Activated CD8-positive, alpha-beta memory T cell treated with anti-CD3 and anti-CD28 coated beads, Interleukin-2, amount 50 U/mL, for 24 hours (primary cell): ENCODE measurements around the gene SENP2.
"Not testable (repeated sequence)": the region's sequence is repeated elsewhere in the genome, so short reads cannot be mapped to it uniquely, and the experiment has no call there.

ENCODE experiments used
- DNase-seq: peaks from one replicate; pipeline ENCODE4 v3.0.0-alpha.2; 2020; ENCODE audit errors: extremely low read depth

Gene SENP2

DNA sequence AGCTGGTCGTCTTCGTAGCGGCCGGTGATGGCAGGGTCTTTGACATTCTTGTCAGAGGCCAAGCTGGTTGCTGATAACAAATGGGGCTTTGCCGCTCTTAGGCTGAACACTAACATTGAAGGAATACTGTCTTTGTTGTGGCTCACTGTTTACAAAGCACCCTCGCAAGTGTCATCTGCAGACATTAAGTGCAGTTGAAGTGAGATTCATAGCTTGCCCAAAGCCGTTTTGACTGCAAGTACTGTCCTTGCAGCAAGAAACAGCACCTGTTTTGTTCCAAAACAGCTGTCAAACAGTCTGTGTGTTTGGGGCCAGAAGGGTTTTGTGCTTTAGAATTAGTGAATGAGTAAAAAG, 568 bp downstream of the SENP2 start:
- no peak for DNase-seq

DNA sequence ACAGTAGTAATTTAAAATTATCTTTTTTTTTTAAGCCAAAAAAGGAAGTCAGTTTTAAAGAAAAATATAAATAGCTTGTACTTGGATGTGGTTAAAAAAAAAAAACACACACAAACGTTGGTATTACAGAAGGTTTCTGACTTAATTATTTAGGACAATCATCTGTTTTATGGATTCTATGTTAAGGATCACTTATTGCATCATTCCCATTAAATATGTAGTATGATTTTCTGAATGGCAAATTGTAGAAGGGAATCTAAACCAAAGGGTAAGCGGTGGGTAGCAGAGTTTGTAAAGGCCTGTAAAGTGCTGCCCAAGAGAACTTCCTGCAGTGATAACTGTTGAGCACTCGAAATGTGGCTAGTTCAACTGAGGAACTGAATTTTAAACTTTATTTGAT, 8.0 kb downstream of the SENP2 start:
- no peak for DNase-seq

DNA sequence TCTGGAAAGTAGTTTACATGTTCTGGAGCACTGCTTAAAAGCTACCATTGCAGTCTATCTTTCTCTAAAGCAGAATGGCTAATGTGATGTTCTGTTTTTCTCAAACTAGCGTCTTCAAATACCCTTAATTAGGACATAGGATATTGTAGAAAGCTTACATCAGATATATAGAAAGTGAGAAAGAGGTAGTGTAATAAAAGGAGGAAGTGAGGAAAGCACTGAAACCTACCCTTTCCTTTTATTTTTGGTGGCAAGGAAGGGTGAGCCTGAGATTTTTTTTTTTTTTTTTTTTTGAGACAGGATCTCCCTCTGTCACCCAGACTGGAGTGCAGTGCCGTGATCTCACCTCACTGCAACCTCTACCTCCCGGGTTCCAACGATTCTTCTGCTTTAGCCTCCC, 9.4 kb downstream of the SENP2 start:
- DNase-seq: no peak

DNA sequence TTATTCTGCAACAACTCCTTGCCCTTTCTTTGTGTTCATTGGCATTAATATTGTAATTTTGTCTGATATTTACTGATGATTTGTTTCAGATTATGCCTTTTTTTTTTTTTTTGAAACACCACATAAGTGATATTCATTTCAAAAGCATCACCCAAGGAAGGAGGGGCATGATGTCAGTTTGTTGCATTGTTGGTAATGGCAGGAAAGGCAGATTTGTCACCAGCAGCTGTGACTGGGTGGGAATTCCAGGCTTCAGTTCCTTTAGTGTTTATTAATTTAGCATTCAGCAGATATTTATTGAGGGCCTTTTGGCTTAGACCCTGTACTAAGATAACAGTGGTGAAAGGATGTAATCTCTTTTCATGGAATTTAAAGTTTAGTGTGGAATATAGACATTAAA, 19.5 kb downstream of the SENP2 start:
- no peak for DNase-seq

DNA sequence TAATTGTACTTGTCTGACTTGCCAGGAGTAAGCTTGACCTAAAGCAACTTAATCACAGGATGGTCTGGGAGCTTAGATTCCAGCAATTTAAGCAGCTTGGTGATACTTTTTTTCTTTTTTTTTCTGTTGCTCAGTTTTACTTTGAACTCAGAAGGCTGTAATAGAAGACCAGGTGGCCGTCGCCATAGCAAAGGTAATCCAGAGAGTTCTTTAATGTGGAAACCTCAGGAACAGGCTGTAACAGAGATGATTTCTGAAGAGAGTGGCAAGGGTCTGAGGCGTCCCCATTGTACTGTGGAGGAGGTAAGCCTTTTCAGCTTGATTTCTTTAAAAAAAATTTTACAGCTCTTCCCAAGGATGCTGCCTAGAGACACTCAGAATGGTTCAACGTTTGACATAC, 20.1 kb downstream of the SENP2 start:
- no peak for DNase-seq

DNA sequence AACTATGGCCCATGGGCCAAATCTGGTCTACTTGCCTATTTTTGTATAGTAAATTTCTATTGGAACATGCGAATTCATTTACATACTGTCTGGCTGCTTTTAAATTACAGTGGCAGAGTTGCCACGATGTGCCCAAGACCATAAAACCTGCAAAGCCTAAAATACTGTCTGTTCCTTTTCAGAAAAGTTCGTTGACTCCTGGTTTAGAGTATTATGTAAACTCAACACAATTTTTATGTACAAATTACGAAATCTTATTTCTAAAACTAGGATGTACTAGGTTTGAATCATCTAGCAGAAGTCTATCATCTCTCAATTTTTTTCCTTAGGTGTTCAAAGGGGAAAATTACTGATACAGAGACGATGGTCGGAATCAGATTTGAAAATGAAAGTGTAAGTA, 26.9 kb downstream of the SENP2 start:
- DNase-seq: no peak

DNA sequence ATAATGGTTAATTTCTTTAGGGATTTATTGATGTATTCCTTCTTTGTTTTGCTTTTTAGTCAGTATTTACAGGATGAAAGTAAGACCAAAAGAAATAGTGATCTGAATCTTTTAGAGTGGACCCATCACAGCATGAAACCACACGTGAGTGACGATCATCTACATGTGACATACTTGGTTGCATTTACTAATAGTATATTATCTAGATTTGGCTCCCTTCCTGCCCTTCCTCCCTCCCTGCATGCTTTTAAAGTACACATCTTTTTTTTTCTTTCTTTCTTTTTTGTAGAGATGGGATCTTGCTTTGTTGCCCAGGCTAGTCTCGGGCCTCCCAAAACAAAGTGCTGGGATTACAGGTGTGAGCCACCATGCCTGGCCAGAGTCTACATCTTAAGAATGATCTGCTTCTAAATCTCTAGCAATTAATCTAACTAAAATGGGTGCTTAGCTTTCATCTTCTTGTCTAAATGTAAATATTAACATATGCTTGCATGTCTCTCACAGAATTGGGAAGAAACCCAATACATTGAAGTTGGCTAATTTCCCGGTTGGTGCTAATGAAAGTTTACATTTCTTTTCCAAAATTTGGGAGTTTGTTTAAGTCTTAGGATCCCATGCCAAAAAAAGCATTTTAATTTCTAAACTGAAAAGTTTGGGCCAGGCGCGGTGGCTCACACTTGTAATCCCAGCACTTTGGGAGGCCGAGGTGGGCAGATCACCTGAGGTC, 38.0 kb downstream of the SENP2 start:
- no peak for DNase-seq

DNA sequence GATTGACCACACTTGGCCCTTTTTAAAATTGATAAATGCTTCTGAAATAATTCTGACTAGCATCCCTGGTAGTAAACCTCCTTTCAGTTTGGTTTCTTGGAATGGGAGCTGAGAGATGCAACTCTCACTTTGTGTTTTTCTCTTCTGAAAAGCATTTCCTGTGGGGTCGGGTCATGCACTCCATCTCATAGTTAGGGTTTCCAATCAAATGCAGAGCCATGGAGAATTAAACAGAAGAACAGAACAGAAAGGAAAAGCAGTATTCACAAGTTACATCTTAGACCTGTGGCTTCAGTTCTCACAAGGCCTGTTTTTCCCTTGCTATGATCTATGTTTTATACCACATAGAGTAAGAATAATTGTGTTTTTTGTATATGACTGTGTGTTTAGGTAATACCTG, 39.7 kb downstream of the SENP2 start:
- no peak for DNase-seq

DNA sequence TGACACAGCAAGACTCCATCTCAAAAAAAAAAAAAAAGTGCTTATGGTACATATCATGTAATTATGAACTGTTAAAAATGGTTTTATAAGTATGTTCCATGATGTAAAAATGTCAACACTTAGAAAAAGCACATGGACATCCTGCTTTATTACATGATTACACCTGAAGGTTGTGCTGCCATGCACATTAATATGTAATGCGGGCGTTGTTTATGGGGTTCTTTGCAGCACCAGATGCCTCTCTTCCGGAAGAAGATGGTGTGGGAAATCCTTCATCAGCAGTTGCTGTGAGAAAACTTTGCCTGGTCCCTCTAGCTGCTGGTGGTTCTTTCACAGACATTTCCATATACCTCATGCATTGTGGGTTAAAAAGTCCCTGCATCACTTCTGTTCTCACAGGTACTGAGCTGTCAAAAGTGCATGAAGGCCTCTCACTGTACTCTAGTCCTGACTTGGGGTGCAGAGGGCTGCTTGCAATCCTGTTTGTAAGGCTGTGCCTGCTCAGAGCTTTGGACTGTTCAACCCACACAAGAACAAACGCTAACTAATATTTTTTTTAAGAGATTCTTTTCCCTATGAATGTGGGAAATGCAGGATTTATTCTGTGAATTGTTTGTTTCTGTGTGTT, 43.6 kb downstream of the SENP2 start:
- DNase-seq: no peak

DNA sequence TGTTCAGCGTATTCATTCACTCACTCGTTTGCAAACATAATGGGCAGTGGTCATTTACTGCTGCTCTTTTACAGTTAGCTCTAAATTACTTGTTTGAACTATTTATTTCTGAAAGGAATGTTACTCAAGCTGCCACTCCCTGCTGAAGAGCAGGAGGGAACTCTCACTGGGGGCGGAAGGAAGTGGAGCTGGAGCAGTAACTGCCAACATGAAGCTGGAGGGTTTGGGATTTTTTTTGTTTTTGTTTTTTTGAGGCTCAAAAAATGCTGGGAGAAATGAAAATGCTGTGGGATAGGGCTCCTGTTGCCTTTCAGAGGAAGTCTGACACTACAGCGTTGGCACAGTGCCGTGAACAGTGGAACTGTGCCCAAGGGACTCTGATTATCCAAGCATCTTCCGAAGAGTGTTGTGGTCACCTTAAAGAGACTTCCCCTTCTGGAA, 44.1 kb downstream of the SENP2 start:
- no peak for DNase-seq

DNA sequence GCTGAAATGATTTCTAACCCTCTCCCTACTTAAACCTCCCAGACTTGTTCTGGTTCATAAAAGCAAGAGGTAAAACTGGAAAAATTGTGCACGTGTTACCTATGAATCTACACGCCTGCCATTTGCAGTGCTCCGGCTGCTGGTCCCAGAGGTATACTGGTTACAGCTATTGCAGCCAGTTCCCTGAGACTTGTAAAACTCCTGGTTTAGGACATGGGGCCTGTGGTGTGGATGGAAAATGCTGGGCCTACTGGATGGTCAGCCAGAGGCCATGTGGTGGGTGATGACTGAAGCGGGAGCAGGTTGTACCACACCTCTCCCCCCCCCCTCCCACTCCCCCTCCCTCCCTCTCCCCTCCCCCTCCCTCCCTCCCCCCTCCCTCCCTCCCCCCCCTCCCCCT, 45.0 kb downstream of the SENP2 start:
- no peak for DNase-seq

DNA sequence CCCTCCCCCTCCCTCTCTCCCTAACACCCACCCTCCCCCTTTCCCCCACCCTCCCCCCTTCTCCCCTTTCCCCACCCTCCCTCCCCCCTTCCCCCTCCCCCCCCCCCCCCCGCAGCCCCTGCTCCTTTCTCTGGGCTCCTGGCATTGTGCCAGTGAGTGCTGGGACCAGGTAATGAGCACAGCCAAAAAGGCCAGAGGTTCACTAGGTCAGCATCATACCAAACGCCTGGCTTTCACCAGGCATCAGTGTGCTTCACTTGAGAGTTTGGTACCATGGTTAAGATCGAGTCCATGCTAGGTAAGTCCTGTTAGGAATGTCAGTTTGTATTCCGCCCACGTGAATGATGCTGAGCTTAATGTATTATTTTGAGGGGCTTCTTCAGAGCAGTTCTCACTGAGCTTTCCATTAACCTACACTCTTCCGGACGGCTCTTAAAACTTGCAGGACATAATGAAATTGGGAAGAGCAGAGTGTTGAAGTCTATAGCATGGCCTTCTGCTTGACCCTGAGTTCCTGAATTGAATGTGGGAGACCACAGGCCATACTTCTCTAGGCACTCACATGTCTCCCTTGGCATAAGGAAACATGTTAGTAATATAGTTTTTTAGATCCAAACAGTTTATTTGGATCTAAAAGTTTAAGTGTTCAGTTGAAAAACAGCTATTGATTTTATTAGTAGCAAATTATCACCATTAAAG, 45.6 kb downstream of the SENP2 start:
- DNase-seq: no peak

DNA sequence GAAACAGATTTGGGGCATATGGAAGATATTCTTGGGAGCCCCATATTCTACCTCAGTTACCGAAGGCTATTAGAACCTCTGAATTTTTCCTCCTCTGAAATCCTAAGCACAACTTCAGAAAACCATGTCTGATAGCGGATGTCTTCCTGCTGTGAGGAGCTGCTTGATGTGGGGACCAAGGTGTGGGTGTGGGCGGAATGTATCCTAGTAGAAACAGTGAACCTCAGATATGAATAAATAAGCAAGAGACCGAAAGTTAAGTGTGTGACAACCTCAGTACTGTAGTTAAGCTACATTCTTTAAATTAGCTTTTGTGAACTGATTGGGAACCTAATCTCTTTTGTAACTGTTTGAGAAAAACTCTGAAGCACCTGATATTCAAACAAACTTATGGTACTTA, 46.9 kb downstream of the SENP2 start:
- DNase-seq: no peak

DNA sequence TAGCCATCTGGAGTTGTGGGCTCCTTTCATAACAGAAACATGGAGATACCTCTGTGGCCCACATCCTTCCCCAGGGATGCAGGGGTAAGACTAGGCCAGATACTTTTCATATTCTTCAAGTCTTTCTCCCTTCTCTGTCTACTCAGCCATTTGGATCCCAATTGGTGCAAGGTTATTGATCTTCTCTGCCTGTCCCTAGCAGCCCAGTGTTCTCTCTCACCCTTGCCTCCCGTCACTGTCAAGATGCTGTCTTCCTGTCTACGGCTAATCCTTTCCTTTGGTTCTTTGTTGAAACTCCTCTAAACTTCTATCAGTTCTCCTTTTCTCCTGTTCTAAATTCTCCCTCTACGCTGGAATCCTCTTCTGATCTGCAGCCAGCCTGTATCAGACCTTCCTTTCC, 51.3 kb downstream of the SENP2 start:
- DNase-seq: no peak

DNA sequence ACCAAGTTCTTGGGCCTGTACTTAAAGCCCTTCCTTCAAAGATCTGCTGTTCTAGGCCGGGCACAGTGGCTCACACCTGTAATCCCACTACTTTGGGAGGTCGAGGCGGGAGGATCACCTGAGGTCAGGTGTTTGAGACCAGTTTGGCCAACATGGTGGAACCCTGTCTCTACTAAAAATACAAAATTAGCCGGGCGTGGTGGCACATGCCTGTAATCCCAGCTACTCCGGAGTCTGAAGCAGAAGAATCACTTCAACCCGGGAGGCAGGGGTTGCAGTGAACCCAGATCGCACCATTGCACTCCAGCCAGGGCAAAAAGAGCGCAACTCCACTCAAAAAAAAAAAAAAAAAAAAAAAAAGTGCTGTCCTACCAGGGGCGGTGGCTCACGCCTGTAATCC, 52.6 kb downstream of the SENP2 start:
- DNase-seq: not testable (repeated sequence)

DNA sequence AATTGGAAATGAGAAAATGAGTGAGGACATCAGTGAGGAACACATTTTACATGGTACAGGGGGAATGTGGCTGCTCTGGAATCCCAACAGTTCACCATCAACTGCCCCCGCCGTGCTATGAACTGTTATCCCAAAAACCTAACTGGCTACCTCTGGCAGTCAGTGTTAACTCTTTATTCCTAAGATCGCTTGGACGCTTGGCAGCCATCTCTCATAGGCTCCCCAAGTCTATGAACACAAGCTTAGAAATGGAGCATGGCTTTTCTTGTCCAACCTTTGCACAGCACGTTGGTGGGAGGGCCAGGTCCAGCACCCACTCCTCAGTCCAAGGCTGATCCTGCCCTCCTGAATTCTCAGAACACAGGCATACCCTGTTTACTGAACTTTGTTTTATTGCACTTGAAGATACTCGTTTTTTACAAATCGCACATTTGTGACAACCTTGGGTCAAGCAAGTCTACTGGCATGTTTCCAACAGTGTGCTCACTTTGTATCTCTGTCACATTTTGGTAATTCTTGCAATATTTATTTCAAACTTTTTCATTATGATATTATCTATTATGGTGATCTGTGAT, 53.6 kb downstream of the SENP2 start:
- no peak for DNase-seq

DNA sequence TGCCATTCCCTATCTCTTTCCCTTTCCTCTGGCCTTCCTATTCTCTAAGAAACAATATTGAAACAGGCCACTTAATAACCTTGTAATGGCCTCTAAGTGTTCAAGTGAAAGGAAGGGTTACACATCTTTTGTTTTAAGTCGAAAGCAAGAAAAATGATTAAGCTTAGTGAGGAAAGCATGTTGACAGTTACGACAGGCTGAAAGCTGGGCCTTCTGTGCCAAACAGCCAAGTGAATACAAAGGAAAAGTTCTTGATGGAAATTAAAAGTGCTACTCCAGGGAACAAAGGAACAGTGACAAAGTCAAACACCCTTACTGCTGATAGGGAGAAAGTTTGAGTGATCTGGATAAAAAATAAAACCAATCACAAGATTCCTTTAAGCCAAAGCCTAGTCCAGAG, 54.2 kb downstream of the SENP2 start:
- DNase-seq: no peak

DNA sequence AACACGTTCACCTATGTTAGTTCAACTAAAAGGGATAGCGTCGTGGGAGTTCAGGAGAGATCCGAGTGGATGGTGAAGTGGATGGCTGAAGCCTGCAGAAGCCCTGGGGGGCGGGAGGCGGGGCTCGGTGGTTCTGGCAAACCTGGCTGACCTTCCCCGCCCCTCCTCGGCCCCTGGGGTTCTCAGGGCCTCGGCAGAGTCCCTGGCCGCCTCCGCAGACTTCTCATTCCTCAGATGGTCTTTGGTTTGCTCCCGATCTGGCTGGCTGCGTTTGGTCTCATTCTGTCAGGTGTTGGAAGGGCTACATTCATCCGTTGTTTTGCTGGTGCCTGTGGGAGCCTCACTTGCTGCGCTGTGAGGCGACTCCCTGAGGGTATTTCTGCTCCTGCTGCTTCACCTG, 59.1 kb downstream of the SENP2 start:
- DNase-seq: not testable (repeated sequence)

DNA sequence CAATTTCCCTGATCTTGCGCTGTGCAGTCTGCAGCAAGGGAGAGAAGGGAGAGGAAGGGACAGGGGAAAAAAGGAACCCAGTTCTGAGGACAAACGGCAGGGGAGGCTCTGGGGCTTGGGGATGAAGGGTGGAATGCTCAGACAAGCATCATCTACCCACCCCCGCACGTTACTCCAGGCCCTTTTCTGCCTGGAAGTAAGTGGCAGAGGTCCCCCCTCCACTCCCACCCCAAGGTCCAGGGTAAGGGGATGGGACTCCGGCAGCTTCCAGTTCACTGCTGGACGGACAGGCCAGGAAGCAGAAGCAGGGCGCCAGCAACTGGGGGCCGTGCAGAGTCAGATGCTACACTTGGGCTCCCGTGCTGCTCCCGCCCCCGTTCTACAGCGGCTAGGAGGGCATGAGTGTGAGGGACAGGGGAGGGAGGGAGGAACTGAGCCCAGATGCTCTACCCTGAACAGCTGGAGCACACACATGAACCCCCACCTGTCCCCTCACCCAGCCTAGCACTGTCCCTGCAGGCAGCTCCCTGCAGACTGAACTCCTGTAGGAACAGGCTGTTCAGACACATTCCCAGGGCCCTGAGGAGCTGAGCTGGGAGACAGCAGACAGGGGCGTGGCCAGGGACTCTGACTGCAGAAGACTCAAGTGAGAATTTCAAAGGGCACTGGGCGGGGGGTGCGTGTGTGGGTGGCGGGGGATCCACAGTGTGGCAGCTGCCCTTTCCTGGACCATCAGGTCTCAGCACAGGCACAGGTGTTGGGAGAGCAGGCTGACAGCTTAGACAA, 59.7 kb downstream of the SENP2 start:
- no peak for DNase-seq

DNA sequence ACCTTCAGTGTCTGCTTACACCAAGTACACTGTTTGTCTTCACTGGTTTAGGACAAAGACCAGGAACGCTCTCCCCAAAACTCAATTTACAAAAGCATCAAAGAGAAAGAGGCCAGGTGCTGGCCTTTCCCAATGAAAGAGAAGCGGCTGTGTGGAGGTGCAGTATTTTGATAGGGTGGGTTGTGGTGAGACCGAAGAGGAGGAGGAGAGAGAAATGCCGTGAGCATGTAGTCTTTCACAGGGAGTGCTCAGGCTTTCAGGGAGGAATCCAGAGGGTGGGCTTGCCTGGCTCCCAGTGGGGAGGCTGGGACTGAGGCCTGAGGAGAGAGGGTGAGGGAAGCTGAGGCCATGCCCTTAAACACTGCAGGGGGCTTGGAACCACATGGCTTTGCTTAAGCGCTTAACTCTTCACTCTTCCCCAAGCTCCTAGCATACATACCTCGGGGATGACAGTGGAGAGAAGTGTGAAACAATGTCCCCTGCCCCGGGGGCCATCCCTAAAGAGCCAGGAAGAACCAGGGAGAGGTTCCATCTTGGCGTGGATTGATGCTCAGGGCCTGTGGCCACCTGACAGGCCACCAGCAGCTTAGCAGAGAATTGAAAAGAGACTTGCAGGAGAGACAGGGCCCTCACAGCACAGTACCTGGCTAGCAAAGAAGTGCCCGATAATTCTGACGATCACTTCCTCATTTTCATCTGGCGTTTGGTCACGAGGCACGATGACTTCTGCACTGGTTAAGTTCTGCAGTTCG, 60.5 kb downstream of the SENP2 start:
- no peak for DNase-seq

DNA sequence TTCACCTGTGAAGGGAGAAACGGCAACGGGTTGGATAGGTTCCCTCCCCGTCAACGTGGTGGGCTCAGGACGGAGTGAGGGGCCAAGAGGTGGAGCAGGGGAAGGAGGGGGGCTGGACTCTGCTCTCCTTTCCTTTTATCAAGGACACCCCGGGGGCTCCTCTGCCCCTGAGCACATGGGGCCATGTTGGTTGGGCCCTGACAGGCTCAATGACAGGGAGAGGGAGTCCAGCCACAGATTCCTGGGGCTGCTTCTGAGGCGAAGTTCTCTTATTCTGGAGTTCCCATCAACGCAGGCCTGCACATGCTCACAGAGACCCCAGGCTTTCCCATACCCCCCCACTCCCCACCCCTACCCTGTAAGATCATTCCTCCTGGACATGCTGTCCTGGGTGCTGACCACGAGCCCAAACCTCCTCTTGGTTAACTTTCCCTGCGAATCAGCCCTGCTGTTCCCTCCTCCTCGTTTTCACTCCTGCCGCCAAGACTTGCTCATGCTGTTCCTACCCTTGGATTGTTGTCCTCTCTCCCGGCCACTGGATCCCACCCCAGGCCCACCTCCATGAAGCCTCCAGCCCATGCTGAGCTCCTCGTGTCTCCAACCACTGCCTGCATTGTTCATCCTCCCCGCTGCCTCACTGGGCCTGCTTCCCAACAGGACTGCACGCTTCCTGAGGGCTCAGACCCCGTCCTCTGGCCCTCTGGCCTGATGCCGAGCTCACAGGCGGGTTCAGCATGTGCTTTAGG, 61.2 kb downstream of the SENP2 start:
- DNase-seq: no peak
